Measurements from ENCODE around the gene HYI. TPM values are rescaled to one million over a fixed set of nuclear protein-coding genes. Genes with fewer than 3 reads are reported as not detected.

Gene HYI
- total RNA-seq, 1 experiment from 2014 or later: 89.8 TPM

- no peaks in the 10 kb centered on the region for H4K20me1 ChIP-seq (ENCODE audit: low read length)
- no peak overlapping the region for H3K4me2 ChIP-seq (ENCODE audit: low read length)
- no peaks in the 10 kb centered on the region for H3K36me3 ChIP-seq (ENCODE audit: low read depth, low read length)
- no TSS peak for BruUV-seq (replicated peaks)
- H3K27me3 ChIP-seq (ENCODE audit: low read length): no peaks in the 10 kb centered on the region
- no peak overlapping the region for H3K9ac ChIP-seq (ENCODE audit: low read length)
- intact Hi-C loops (cut with micrococcal nuclease): no loop called here
- no peaks in the 10 kb centered on the region for H3K9me2 ChIP-seq (replicated peaks; ENCODE audit: low read length)
- ChIA-PET CTCF (no interaction called here), POLR2A (ENCODE audit: unreplicated experiment) (no interaction called here)
- H3K9me3 ChIP-seq (ENCODE audit: low read length): no peaks in the 10 kb centered on the region
- 0 out of 2 replicates have a peak, but pooled peaks cover under 1% of the 10 kb centered on the region for H3K4me1 ChIP-seq (ENCODE audit: insufficient read depth, low read length)
- TF ChIP-seq EZH2 (IDR thresholded peaks at IDR 0.05; ENCODE audit: low read length, unreplicated experiment) (no peak), EZH2phosphoT487 (IDR thresholded peaks at IDR 0.05; ENCODE audit: borderline replicate concordance, low read length) (no peak), CTCF (conservative IDR thresholded peaks at IDR 0.05; ENCODE audit: low read depth, low read length) (no peak)
- ATAC-seq (no peak), DNase-seq (no peak)
- H3K4me3 ChIP-seq (ENCODE audit: low read length): no peak overlapping the region
- H3K79me2 ChIP-seq (ENCODE audit: low read length): no peaks in the 10 kb centered on the region
- no peak overlapping the region for H2AFZ ChIP-seq (ENCODE audit: low read length)
- no peak overlapping the region for H3K27ac ChIP-seq (ENCODE audit: low read length)
- H3F3A ChIP-seq (ENCODE audit: low read length, unreplicated experiment): no peaks in the 10 kb centered on the region
Measured at GRCh38 chr1:43466403-43466802, 12.7 kb upstream of the HYI start.

GRCh38 chr1:43465505-43466067 is 11.9 kb upstream of the HYI start:
- Histone ChIP-seq H3K4me1 (ENCODE audit: insufficient read depth, low read length) (no peaks in the 10 kb centered on the region), H3K27me3 (ENCODE audit: low read length) (no peaks in the 10 kb centered on the region), H3K27ac (ENCODE audit: low read length) (no peak overlapping the region), H3K9ac (ENCODE audit: low read length) (no peak overlapping the region), H3K9me2 (replicated peaks; ENCODE audit: low read length) (no peaks in the 10 kb centered on the region), H3K79me2 (ENCODE audit: low read length) (no peaks in the 10 kb centered on the region), H3K9me3 (ENCODE audit: low read length) (no peaks in the 10 kb centered on the region), H3F3A (ENCODE audit: low read length, unreplicated experiment) (no peaks in the 10 kb centered on the region), H3K36me3 (ENCODE audit: low read depth, low read length) (no peaks in the 10 kb centered on the region), H3K4me2 (ENCODE audit: low read length) (no peak overlapping the region), H4K20me1 (ENCODE audit: low read length) (no peaks in the 10 kb centered on the region), H3K4me3 (ENCODE audit: low read length) (no peak overlapping the region), H2AFZ (ENCODE audit: low read length) (no peak overlapping the region)
- BruUV-seq (replicated peaks): no TSS peak
- ATAC-seq: no peak
- POLR2A ChIA-PET (ENCODE audit: unreplicated experiment): no interaction called here
- DNase-seq: no peak
- intact Hi-C loops (cut with micrococcal nuclease): no loop called here
- TF ChIP-seq EZH2phosphoT487 (IDR thresholded peaks at IDR 0.05; ENCODE audit: borderline replicate concordance, low read length): no peak
- TF ChIP-seq EZH2 (IDR thresholded peaks at IDR 0.05; ENCODE audit: low read length, unreplicated experiment): no peak
- TF ChIP-seq CTCF (conservative IDR thresholded peaks at IDR 0.05; ENCODE audit: low read depth, low read length): no peak
- CTCF ChIA-PET: no interaction called here

- Histone ChIP-seq H3F3A (ENCODE audit: low read length, unreplicated experiment) (no peaks in the 10 kb centered on the region), H3K9ac (ENCODE audit: low read length) (no peak overlapping the region), H3K4me3 (ENCODE audit: low read length) (no peak overlapping the region), H2AFZ (ENCODE audit: low read length) (no peak overlapping the region), H3K79me2 (ENCODE audit: low read length) (no peaks in the 10 kb centered on the region), H3K4me2 (ENCODE audit: low read length) (no peak overlapping the region), H3K9me3 (ENCODE audit: low read length) (no peaks in the 10 kb centered on the region), H4K20me1 (ENCODE audit: low read length) (no peaks in the 10 kb centered on the region), H3K4me1 (ENCODE audit: insufficient read depth, low read length) (no peaks in the 10 kb centered on the region), H3K27ac (ENCODE audit: low read length) (no peak overlapping the region), H3K36me3 (ENCODE audit: low read depth, low read length) (no peaks in the 10 kb centered on the region), H3K27me3 (ENCODE audit: low read length) (no peaks in the 10 kb centered on the region), H3K9me2 (replicated peaks; ENCODE audit: low read length) (no peaks in the 10 kb centered on the region)
- ATAC-seq: no peak
- ChIA-PET CTCF (no interaction called here), POLR2A (ENCODE audit: unreplicated experiment) (no interaction called here)
- TF ChIP-seq CTCF (conservative IDR thresholded peaks at IDR 0.05; ENCODE audit: low read depth, low read length): no peak
- TF ChIP-seq EZH2 (IDR thresholded peaks at IDR 0.05; ENCODE audit: low read length, unreplicated experiment): no peak
- no peak for TF ChIP-seq EZH2phosphoT487 (IDR thresholded peaks at IDR 0.05; ENCODE audit: borderline replicate concordance, low read length)
- no peak for DNase-seq
- intact Hi-C loops (cut with micrococcal nuclease): no loop called here
- no TSS peak for BruUV-seq (replicated peaks)
Measured at GRCh38 chr1:43464681-43465504, 11.2 kb upstream of the HYI start.
